GM10266 (cell line): ENCODE data around the gene AKAP8.
"Not testable (repeated sequence)": the region's sequence is repeated elsewhere in the genome, so short reads cannot be mapped to it uniquely, and the experiment has no call there.

Experiments used
- DNase-seq: peaks from one replicate; pipeline ENCODE4 v3.0.0; 2012; ENCODE audit errors: extremely low spot score
- TF ChIP-seq, protein P1 (sequence below): IDR thresholded peaks from 2 replicates; pipeline ENCODE4 v1.5.1; 2012; ENCODE audit warnings: mild to moderate bottlenecking, low read depth; ENCODE audit not compliant: control insufficient read depth, insufficient read depth; ENCODE audit errors: missing control alignments

Gene AKAP8

DNA sequence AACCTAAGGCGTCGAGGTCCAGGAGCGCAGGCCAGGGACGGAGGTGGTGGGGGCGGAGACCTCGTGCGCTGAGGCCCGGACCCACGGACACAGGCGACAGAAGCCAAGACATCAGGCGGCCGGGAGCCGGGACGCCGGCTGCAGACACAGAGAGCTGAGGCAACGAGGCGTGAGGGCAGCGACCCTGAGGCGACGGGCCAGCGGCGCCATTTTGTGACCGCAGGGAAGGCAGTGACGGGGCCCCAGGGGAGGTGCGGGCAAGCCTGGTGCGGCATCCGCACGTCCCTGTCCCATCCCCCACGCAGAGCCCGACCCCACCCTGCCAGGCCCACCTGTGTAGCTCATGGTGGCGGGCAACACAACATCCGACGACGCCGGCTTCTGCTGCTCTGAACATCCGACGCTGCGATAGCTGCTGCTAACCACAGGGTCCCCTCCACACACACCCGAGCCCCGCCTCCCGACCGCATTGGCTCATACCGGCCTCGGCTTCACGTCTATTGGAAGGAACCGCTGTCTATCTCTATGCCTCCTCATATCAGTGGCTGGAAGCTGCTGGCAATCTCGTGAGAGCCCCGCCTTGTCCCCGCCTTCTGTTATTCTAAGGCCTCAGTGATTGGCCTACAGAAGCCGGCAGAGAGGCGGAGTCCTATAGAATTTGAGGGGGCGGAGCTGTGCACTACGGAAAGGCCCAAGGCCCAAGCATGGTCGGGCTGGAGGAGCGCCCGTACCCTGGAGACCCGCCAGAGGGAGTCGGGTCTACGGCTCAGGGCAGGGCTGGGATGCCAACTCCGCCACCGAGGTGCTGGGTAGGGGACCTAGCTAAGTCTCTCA is 39.2 kb upstream of the AKAP8 start, which contains the start of gene AKAP8L:
TSS of gene AKAP8L (minus strand) at position 410 of the 834 bp plus-strand sequence. CDS start at position 345, 65 bp downstream.
- DNase-seq = peak; percentile 99
- TF ChIP-seq, protein P1, sequence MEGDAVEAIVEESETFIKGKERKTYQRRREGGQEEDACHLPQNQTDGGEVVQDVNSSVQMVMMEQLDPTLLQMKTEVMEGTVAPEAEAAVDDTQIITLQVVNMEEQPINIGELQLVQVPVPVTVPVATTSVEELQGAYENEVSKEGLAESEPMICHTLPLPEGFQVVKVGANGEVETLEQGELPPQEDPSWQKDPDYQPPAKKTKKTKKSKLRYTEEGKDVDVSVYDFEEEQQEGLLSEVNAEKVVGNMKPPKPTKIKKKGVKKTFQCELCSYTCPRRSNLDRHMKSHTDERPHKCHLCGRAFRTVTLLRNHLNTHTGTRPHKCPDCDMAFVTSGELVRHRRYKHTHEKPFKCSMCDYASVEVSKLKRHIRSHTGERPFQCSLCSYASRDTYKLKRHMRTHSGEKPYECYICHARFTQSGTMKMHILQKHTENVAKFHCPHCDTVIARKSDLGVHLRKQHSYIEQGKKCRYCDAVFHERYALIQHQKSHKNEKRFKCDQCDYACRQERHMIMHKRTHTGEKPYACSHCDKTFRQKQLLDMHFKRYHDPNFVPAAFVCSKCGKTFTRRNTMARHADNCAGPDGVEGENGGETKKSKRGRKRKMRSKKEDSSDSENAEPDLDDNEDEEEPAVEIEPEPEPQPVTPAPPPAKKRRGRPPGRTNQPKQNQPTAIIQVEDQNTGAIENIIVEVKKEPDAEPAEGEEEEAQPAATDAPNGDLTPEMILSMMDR = peak; percentile 82

DNA sequence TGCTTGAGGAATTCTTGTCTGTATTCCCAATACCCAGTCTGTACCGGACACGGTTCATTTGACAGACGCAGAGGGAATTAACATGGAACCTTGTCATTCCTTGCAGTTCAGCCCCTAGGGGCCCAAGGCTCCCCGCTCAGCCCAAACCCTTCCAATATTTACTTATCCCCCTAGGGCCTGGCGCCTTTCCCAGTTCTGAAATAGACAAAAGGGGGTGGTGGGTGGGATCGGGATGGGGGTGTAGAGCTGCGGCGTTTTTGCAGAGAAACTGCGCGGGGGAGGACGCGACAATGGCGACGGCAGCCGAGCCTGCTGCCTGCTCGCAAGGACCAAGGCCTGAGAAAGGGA is 38.6 kb upstream of the AKAP8 start:
- TF ChIP-seq, protein P1 = no peak
- DNase-seq = no peak

DNA sequence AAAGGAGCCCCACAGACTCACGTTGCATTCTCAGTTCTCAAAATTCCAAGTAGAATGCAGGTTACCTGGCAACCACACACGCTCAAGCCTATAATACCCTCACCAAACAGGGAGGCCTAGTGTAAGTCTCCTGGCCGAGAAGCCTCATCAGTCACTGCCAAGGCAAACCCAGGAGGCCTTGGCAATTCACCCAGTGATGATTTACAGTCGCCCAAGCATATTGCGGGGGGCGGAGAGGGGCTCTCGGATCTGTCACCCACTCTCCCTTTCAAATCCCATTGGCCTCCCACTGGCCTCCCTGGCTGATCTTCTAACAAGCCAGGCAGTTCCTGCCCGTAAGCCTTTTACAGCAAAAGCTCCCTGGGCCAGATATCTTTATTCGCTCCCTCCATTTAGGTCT is 38.1 kb upstream of the AKAP8 start:
- no peak for DNase-seq
- TF ChIP-seq, protein P1 = no peak

DNA sequence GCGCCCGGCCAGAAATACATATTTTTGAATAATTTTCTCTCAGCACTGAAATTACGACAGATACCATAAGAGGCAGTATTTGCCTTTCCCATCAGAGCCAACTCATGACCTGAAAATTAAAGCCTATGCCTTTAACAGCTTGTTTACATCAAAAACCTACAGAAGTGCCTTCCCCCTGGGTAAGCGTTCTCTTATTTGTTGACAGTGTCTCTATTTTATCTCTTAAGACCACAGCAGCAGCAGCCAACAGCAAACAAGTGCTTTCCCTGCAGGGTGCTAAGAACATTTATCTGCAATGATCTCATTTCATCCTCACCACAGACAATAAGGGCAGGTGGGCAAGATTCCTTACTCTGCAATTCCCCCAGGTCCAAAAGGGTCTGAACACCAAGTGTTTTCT is 33.2 kb upstream of the AKAP8 start:
- no peak for DNase-seq
- TF ChIP-seq, protein P1 = no peak

DNA sequence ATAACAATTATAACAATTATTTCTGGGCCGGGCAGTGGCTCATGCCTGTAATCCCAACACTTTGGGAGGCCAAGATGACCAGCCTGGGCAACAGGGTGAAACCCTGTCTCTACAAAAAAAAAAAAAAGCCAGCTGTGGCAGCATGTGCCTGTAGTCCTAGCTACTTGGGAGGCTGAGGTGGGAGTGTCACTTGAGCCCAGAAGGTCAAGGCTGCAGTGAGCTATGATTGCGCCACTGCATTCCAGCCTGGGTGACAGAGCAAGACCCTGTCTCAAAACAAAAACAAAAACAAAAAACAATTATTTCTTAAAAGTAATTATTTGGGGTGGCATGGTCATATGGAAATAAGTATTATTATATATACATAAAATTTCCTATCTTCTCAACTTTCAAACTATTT is 31.8 kb upstream of the AKAP8 start:
- DNase-seq = not testable (repeated sequence)

DNA sequence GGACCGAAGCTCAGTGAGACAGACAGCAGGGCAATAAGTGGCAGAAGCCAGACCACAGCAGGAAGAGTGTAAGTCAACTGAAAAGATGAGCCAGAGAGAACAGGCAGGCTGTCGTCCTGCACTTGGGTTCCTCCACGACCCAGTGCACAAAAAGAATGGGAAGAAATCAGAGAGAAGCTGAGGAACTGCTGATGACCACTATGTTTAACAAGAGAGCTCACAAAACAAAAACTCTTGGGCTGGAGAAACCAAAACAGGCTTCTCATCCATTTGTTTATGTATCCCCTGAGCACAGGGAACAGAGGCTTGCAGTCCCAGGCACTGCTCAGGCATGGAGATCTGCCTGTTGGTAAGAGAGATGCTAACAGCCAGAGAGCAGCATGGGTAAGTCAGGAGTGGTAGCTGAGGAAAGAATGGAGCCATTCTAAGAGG is 25.2 kb upstream of the AKAP8 start:
- TF ChIP-seq, protein P1 = no peak
- no peak for DNase-seq

DNA sequence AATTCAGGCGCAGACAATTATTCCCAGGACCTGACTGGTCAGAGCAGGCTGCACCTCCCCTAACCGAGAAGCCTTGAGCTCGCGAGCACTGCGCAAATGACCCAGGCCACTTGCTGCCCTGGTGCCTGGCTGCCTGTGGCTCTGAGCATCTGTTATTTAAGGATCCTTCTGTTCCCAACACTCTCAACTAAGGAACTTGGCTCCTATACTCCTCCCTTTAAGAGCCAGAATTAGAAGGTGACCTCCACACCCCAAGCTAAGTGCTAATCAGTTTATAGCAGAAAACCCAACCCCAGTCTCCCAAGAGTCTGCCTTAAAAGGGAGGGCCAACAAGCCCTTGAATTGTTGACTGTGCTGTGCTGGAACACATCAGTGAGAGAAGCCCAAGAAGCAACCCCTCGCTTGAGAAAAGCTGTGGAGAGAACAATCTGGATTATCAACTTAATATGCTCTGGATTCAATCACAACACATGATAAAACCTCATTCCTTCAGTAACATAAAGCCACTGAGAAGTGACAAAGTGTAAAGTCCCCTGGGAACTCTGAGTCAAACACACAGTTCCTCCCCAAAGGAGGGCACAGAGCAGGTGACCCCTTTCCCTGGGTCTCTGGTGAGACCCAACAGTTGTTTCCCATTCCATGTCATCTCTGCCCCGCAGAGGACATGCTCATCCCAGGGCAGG is 24.7 kb upstream of the AKAP8 start:
- DNase-seq = no peak
- TF ChIP-seq, protein P1 = no peak

DNA sequence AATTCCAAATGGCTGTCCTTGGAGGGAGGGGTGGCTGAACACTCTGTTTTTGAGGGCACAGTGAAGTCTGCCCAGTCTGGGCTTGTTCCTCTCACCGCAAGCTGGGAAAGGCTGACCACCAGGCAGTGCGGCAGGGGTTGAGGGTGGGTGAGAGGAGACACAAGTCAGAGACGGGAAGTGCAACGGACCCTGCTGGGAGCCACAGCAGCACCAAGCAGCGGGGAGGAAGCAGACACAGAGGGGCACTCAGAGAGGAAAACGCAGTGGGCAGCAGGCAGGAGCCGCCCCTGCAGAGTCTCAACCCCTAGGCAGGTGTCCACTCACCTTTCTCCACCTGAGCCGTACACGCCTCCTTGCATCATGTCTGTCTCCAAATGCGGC is 23.6 kb upstream of the AKAP8 start:
- TF ChIP-seq, protein P1 = no peak
- DNase-seq = no peak
